Osteoblast (primary cell): Measurements from ENCODE around the gene CCR5. TPM values are rescaled to one million over a fixed set of nuclear protein-coding genes. Genes with fewer than 3 reads are reported as not detected.

Source experiments
- DNase-seq: peaks from one replicate; pipeline ENCODE4 v3.0.0; 2011; ENCODE audit warnings: low spot score, mixed read lengths; ENCODE audit not compliant: insufficient read length; ENCODE audit errors: missing footprints
- H2AFZ ChIP-seq: 2 replicates; pipeline ENCODE4 v1.6.0; 2011; ENCODE audit warnings: mild to moderate bottlenecking, low read length
- H3K27ac ChIP-seq: 2 replicates; pipeline ENCODE4 v1.5.1; 2011; ENCODE audit warnings: mild to moderate bottlenecking, low read depth, low read length, moderate library complexity
- H3K27me3 ChIP-seq: 2 replicates; pipeline ENCODE4 v1.6.0; 2012; ENCODE audit warnings: mild to moderate bottlenecking, control low read depth, inconsistent platforms, low read length, moderate library complexity; ENCODE audit not compliant: insufficient read depth
- H3K36me3 ChIP-seq: 2 replicates; pipeline ENCODE4 v1.5.1; 2011; ENCODE audit warnings: mild to moderate bottlenecking, low read length, control low read depth, moderate library complexity; ENCODE audit not compliant: insufficient read depth
- H3K4me1 ChIP-seq: 2 replicates; pipeline ENCODE4 v1.5.1; 2011; ENCODE audit warnings: mild to moderate bottlenecking, low read length, control low read depth, moderate library complexity; ENCODE audit not compliant: insufficient read depth
- H3K4me2 ChIP-seq: 2 replicates; pipeline ENCODE4 v1.6.0; 2011; ENCODE audit warnings: mild to moderate bottlenecking, low read length; ENCODE audit not compliant: insufficient read depth
- H3K4me3 ChIP-seq: fragments of 200-600 bp; sonication (generic); 3 replicates; pipeline ENCODE4 v1.5.1; 2012; ENCODE audit warnings: mild to moderate bottlenecking, low read length, inconsistent platforms; ENCODE audit not compliant: insufficient read depth
- H3K79me2 ChIP-seq: 2 replicates; pipeline ENCODE4 v1.6.0; 2012; ENCODE audit warnings: mild to moderate bottlenecking, low read length, control low read depth, inconsistent platforms; ENCODE audit not compliant: insufficient read depth
- H3K9me3 ChIP-seq: 2 replicates; pipeline ENCODE4 v1.5.1; 2011; ENCODE audit warnings: low read depth, low read length, control low read depth
- H4K20me1 ChIP-seq: 2 replicates; pipeline ENCODE4 v1.6.0; 2012; ENCODE audit warnings: mild to moderate bottlenecking, low read length, control low read depth; ENCODE audit not compliant: insufficient read depth
- CTCF ChIP-seq: IDR thresholded peaks from 2 replicates; pipeline ENCODE4 v1.5.1; 2011; ENCODE audit warnings: mild to moderate bottlenecking, low read depth, low read length, moderate library complexity; ENCODE audit errors: extremely low read depth
- total RNA-seq: library from RNA; depleted of rRNA; stranded (reverse); fragments of >200 nt; gene quantifications from 2 replicates; pipeline ENCODE4 v1.2.3, GENCODE V29; 2012

CCR5 gene
- total RNA-seq, 1 donor, result not detected

- no peaks in the 10 kb centered on the region for H4K20me1 ChIP-seq
- H3K4me2 ChIP-seq, result peak overlapping the region; percentile 18
- H3K4me1 ChIP-seq, result no peaks in the 10 kb centered on the region
- no peak for TF ChIP-seq CTCF
- H3K27ac ChIP-seq, result no peak overlapping the region
- H3K79me2 ChIP-seq, result no peaks in the 10 kb centered on the region
- H3K9me3 ChIP-seq, result no peaks in the 10 kb centered on the region
- H3K27me3 ChIP-seq, result peaks cover 40% of the 10 kb centered on the region
- H3K4me3 ChIP-seq, result no peak overlapping the region
- no peak overlapping the region for H2AFZ ChIP-seq
- no peaks in the 10 kb centered on the region for H3K36me3 ChIP-seq
- no peak for DNase-seq
Measured at GRCh38 chr3:46334741-46335478, 35.8 kb upstream of the CCR5 start.

GRCh38 chr3:46335541-46335940, 35.2 kb upstream of the CCR5 start:
- Histone ChIP-seq H3K27ac (no peak overlapping the region), H3K79me2 (no peaks in the 10 kb centered on the region), H3K4me2 (no peak overlapping the region), H2AFZ (no peak overlapping the region), H3K9me3 (no peaks in the 10 kb centered on the region), H4K20me1 (no peaks in the 10 kb centered on the region), H3K4me3 (no peak overlapping the region), H3K4me1 (no peaks in the 10 kb centered on the region), H3K27me3 (peaks cover 40% of the 10 kb centered on the region), H3K36me3 (no peaks in the 10 kb centered on the region)
- no peak for TF ChIP-seq CTCF
- DNase-seq, result no peak

- Histone ChIP-seq H3K27ac (no peak overlapping the region), H3K79me2 (no peaks in the 10 kb centered on the region), H3K4me3 (no peak overlapping the region), H2AFZ (no peak overlapping the region), H3K36me3 (no peaks in the 10 kb centered on the region), H4K20me1 (no peaks in the 10 kb centered on the region), H3K27me3 (peaks cover 27% of the 10 kb centered on the region), H3K4me2 (no peak overlapping the region), H3K9me3 (no peaks in the 10 kb centered on the region), H3K4me1 (no peaks in the 10 kb centered on the region)
- no peak for DNase-seq
- TF ChIP-seq CTCF, result no peak
Measured at GRCh38 chr3:46337911-46338310, 32.8 kb upstream of the CCR5 start.

- Histone ChIP-seq H3K79me2 (no peaks in the 10 kb centered on the region), H3K4me2 (no peak overlapping the region), H3K4me1 (no peaks in the 10 kb centered on the region), H3K27me3 (peaks cover 24% of the 10 kb centered on the region), H3K9me3 (no peaks in the 10 kb centered on the region), H3K36me3 (no peaks in the 10 kb centered on the region), H2AFZ (no peak overlapping the region), H4K20me1 (no peaks in the 10 kb centered on the region), H3K4me3 (no peak overlapping the region), H3K27ac (no peak overlapping the region)
- no peak for TF ChIP-seq CTCF
- no peak for DNase-seq
Measured at GRCh38 chr3:46338840-46339239, 31.9 kb upstream of the CCR5 start.
